ES-I3 (cell line): ENCODE data around the gene MAPKBP1.

ENCODE experiments used
- H3K36me3 ChIP-seq: 2 replicates; pipeline ENCODE4 v1.6.1; 2013; ENCODE audit warnings: mild to moderate bottlenecking, low read length, control low read depth, moderate library complexity; ENCODE audit not compliant: insufficient read depth
- H3K4me1 ChIP-seq: 2 replicates; pipeline ENCODE4 v1.6.1; 2013; ENCODE audit warnings: mild to moderate bottlenecking, control low read depth, low read length; ENCODE audit not compliant: insufficient read depth
- H3K9ac ChIP-seq: 2 replicates; pipeline ENCODE4 v1.6.1; 2013; ENCODE audit warnings: low read depth, mild to moderate bottlenecking, low read length, moderate library complexity
- H3K9me3 ChIP-seq: 2 replicates; pipeline ENCODE4 v1.6.1; 2013; ENCODE audit warnings: mild to moderate bottlenecking, low read length, moderate library complexity; ENCODE audit not compliant: control insufficient read depth, insufficient read depth

MAPKBP1 gene

DNA sequence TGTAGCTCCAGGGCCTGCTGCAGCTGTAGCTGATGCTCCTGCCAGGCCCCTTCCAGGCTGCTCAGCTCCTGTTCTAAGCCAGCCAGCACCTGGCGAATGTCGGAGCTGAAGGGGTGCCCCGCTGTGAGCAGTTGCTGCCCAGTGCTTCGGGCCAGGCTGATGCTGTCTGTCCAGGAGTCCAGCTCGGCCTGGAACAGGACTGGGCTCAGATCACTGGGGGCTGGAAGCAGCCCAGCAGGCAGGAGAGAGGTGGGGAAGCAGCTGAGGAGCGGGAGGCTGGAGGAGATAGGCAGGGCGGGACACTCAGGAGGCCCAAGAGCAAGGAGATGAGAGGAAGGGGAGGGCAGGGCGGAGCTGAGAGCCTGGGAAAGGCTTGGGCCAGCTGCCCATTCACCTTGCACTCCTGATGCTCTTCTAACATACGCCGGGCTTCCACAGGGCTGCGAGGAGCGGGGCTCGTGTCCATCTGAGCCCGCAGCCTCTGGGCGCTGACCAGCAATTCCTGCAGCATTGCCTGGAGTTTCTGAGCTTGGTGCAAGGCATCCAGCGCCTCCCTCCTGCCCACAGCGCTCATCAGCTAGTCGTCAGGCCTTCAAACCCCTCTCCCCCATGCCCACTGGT lies 87.6 kb downstream of the MAPKBP1 start:
- no peaks in the 10 kb centered on the region for H3K9me3 ChIP-seq
- H3K9ac ChIP-seq, result no peak overlapping the region
- no peaks in the 10 kb centered on the region for H3K36me3 ChIP-seq
- H3K4me1 ChIP-seq, result no peaks in the 10 kb centered on the region

GRCh38 chr15:41862515-41863116 lies 88.3 kb downstream of the MAPKBP1 start:
- Histone ChIP-seq H3K9ac (no peak overlapping the region), H3K4me1 (no peaks in the 10 kb centered on the region), H3K36me3 (no peaks in the 10 kb centered on the region), H3K9me3 (no peaks in the 10 kb centered on the region)

GRCh38 chr15:41865490-41866055 lies 91.3 kb downstream of the MAPKBP1 start:
- Histone ChIP-seq H3K9me3 (no peaks in the 10 kb centered on the region), H3K36me3 (no peaks in the 10 kb centered on the region), H3K9ac (no peak overlapping the region), H3K4me1 (no peaks in the 10 kb centered on the region)

GRCh38 chr15:41866263-41866703 lies 92.0 kb downstream of the MAPKBP1 start:
- H3K9me3 ChIP-seq, result no peaks in the 10 kb centered on the region
- H3K9ac ChIP-seq, result no peak overlapping the region
- H3K4me1 ChIP-seq, result no peaks in the 10 kb centered on the region
- H3K36me3 ChIP-seq, result no peaks in the 10 kb centered on the region

GRCh38 chr15:41866872-41867579 lies 92.7 kb downstream of the MAPKBP1 start:
- H3K9ac ChIP-seq, result no peak overlapping the region
- H3K9me3 ChIP-seq, result no peaks in the 10 kb centered on the region
- H3K36me3 ChIP-seq, result no peaks in the 10 kb centered on the region
- H3K4me1 ChIP-seq, result no peaks in the 10 kb centered on the region

DNA sequence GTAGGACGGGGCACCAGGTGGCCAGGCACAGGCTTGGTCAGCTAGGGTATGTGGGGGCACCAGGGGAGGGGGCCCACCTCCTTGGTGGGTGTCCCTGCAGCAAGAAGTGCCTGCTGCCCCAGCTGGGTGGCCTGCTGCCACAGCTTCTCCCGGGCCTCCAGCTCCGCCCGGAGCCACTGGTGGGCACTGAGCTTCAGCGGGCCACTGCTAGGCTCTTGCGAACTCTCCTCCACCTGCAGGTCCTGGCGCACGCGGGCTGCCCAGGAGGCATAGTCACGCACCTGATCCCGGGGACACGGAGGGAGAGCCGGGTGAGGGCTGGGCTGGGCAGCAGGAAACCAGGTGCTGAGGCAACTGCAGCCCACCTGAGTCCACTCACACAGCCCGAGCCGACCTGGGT lies 94.0 kb downstream of the MAPKBP1 start:
- Histone ChIP-seq H3K4me1 (no peaks in the 10 kb centered on the region), H3K36me3 (no peaks in the 10 kb centered on the region), H3K9me3 (no peaks in the 10 kb centered on the region), H3K9ac (no peak overlapping the region)

DNA sequence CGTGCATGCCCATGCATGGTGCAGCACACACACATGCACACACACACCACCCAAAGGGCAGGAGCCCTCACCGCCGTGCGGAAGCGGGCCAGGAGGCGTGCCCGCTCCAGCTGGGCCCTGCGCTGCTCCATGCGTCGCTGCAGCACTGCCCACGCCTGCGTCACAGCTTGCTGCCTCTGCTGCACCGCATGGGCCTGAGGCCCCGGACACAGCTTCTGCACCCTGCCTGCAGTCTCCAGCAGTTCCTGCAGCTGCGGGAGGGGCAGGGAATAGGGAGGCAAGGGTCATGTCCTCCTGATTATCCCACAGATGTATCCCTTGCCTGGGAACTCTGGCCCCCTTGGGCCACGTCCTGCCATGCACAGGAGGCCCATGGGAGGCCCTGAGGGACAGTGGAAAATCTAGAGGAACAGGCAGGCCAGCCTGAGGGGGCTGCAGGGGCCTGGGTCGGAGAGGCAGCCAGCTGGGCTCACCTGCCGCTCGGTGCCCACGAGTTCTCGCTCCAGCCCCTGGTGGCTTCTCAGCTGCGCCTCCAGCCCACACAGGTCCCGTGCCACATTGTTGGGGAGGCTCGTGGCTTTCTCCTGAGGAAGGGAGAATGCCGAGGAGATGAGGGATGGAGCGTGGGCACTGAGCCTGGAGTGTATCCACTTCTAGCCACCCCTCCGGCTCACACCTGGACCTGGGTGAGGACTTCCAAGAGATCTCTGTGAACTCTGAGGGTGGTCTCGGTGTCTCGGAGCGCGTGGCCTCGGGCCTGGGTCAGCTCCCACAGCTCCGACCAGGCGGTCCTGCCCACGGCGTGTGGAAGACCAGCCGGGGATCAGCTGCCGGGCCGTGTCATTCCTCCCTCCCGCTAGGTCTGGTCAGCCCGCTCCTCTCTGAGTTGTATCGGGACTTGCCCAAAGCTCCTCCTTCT lies 95.7 kb downstream of the MAPKBP1 start:
- Histone ChIP-seq H3K9me3 (no peaks in the 10 kb centered on the region), H3K9ac (no peak overlapping the region), H3K4me1 (no peaks in the 10 kb centered on the region), H3K36me3 (no peaks in the 10 kb centered on the region)

DNA sequence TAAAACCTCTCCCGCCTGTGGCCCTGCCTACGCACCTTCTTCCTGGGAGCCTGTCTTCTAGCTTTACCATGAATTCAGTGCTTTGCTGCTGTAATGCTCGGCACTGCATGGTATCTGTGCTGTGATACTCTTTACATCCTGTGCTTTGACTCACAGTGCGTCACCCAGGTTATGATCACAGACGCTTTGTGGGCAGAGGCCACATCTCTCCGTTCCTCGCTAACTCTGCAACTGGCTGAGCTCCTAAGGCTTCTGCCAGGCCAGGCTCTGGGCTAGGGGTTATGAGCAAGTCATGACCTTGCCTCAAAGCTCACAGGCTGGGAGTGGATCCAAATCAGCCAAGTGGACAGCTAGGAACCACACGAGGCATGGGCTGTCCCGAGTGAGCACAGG lies 96.4 kb downstream of the MAPKBP1 start:
- Histone ChIP-seq H3K9me3 (no peaks in the 10 kb centered on the region), H3K36me3 (no peaks in the 10 kb centered on the region), H3K4me1 (no peaks in the 10 kb centered on the region), H3K9ac (no peak overlapping the region)

- Histone ChIP-seq H3K9ac (no peak overlapping the region), H3K36me3 (no peaks in the 10 kb centered on the region), H3K9me3 (no peaks in the 10 kb centered on the region), H3K4me1 (no peaks in the 10 kb centered on the region)
These were observed 97.1 kb downstream of the MAPKBP1 start for GRCh38 chr15:41871175-41871905.

GRCh38 chr15:41872166-41872747 lies 98.0 kb downstream of the MAPKBP1 start:
- H3K4me1 ChIP-seq, result no peaks in the 10 kb centered on the region
- no peaks in the 10 kb centered on the region for H3K36me3 ChIP-seq
- no peak overlapping the region for H3K9ac ChIP-seq
- H3K9me3 ChIP-seq, result no peaks in the 10 kb centered on the region

- Histone ChIP-seq H3K4me1 (no peaks in the 10 kb centered on the region), H3K36me3 (no peaks in the 10 kb centered on the region), H3K9ac (no peak overlapping the region), H3K9me3 (no peaks in the 10 kb centered on the region)
These were observed 99.4 kb downstream of the MAPKBP1 start for GRCh38 chr15:41873711-41874110.

GRCh38 chr15:41874736-41875135 lies 100.5 kb downstream of the MAPKBP1 start:
- Histone ChIP-seq H3K4me1 (no peaks in the 10 kb centered on the region), H3K9me3 (no peaks in the 10 kb centered on the region), H3K9ac (no peak overlapping the region), H3K36me3 (no peaks in the 10 kb centered on the region)

GRCh38 chr15:41876007-41876406 lies 101.7 kb downstream of the MAPKBP1 start:
- H3K36me3 ChIP-seq, result no peaks in the 10 kb centered on the region
- H3K9me3 ChIP-seq, result no peaks in the 10 kb centered on the region
- no peak overlapping the region for H3K9ac ChIP-seq
- H3K4me1 ChIP-seq, result no peaks in the 10 kb centered on the region
